Frontal cortex (tissue), 4 donors: ENCODE results near the gene SMAD9. TPM values are rescaled to one million over a fixed set of nuclear protein-coding genes. Genes with fewer than 3 reads are reported as not detected.

Source experiments
- DNase-seq, 2 donors: peaks; one replicate each; pipeline ENCODE4 v3.0.0; 2012; ENCODE audit warnings: low spot score in 2 of 2
- FAIRE-seq: peaks from 2 replicates; lab custom pipeline; 2012; peaks lifted over from hg19 to GRCh38; lab: Jason Lieb, UNC
- total RNA-seq: library from RNA; depleted of rRNA; stranded (reverse); fragments of >200 nt; gene quantifications from one replicate; pipeline ENCODE4 v1.2.3, GENCODE V29; 2014
- donor health status: control.
- donor health status: control.
- donor health status: control.

Gene SMAD9
- total RNA-seq, 1 donor from 2014 or later: 9.8 TPM

DNA sequence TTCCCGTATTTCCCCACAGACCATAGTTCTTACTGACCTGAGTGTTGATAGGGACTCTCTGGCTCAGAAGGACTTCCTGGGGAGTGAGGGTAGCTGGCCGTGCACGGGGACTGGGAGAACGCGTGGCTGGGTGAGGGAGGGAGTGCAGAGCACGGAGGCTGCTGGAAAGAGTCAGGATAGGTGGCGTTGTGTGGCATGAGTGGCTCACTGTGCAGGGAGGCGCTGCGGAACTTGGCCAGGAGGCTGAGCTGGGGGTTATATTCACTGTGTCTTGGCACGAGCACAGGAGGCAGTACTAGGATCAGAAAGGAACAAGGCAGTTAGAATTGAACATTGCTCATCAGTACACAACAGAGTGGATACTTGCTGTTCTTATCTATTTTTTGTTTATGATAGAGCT lies 47.4 kb downstream of the SMAD9 start:
- no peak for FAIRE-seq

DNA sequence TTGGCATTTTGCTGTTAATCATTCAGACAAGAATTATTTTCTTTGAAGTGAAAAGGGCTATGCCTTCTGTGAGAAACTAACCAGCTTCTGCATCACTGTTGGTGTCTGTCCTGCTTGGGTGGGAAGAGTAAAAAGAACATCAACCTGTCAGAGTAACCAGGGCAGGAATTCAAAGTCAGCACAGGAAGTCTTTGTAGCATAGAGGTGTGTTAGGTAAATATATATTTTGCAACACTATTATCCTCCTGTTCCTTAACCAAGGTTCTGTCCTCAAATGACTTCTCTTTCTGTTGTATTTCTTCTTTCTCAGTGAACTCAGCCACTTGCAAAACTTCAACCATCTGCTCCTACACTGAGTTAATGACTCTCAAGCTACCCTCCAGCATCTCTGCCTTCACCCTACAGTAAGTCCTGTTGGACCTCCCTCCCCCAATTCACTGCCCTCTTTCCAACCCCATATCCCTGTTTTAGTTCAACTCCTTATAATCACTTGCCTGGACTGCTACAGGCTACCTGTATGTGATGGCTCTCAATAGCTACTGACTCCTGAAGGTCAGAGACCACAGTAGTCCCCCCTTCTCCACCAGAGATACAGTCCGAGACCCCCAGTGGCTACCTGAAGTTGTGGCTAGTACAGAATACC lies 49.9 kb downstream of the SMAD9 start:
- DNase-seq: no peak
- no peak for FAIRE-seq

More for the DNA sequence above, 47.4 kb downstream of the SMAD9 start:
- DNase-seq: peak in 1 of 2 donors; percentile 20

DNA sequence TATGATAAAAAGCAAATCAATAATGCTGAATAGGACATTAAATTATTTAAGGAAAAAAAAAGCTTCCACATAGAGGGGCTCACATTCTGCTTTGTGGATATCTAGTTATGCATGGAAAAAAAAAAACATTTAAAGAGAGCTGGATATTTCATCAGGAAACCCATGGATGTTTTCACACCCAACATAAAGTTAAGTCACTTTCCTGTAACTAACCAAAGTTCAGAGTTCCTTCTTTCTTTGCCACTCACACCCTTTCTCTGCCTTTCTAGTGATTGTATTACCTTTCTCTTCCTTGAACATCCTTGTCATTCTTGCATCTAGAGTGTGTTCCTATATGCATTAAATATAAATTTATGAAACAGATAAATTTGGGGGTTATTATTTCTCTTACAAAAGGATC lies 53.8 kb downstream of the SMAD9 start:
- no peak for DNase-seq
- FAIRE-seq: no peak

DNA sequence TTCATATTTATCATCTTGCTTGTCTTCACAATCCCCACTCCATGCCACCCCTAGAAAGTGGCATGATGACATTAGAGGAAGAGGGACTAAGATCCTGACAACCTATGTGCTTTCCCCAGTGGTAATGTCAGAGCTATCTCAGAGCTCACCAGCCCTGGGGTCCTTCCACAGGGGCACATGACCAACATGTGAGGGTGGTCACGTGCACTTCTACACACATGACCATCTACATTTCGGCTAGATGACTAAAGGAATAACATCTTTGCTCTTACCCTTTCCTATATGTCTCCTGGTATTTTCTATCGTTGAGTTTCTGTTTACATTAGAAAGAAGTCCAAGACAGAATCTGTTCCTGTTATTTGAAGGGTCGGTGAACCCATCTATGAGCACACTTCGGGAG lies 54.8 kb downstream of the SMAD9 start:
- DNase-seq (no peak), FAIRE-seq (no peak)

DNA sequence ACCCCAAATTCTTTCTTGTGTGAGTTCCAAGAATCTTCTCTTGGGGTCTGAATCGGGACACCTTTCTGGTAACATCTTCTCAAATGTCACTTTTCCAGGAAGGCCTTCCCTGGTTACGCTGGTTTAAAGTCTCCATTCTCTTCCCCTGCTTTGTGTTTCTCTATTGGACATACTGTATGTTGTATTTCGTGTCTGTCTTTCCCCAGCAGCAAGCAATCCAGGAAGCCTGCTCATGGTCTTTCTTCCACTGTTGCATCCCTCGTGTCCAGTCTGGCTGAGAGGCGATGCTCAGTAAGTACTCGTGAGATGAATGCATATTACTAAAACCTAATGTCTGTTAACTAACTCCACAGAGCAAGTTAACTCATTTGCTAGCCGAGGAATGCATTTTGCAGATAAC lies 57.3 kb downstream of the SMAD9 start:
- DNase-seq (no peak), FAIRE-seq (no peak)

DNA sequence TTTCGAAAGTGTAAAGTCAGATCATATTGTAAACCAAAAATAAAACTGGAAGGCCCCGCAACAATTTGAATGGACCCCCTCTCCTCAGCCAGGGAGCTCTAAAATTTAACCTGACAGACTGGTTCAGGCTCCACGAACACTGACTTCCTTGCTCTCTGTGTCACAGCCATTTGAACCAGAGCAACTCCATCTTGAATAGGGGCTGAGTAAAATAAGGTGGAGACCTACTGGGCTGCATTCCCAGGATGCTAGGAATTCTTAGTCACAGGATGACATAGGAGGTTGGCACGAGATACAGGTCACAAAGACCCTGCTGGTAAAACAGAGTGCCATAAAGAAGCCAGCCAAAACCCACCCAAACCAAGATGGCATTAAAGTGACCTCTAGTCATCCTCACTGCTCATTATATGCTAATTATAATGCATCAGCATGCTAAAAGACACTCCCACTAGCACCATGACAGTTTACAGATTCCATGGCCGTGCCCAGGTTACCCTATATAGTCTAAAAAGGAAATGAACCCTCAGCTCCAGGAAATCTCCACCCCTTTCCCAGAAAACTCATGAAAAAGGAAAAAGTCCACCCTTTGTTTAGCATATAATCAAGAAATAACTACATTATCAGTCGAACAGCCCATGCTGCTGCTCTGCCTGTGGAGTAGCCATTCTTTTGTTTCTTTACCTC lies 57.9 kb downstream of the SMAD9 start:
- no peak for FAIRE-seq
- no peak for DNase-seq

DNA sequence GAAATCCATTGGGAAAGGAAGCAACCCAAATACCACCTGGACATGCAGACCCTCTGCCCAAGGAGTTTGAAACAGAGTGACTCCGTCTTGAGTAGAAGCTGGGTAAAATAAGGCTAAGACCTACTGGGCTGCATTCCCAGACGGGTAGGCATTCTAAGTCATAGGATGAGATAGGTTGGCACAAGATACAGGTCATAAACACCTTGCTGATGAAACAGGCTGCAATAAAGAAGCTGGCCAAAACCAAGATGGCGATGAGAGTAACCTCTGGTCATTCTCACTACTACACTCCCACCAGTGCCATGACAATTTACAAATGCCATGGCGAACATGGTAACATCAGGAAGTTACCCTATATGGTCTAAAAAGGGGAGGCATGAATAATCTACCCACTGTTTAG lies 60.8 kb downstream of the SMAD9 start:
- no peak for FAIRE-seq

DNA sequence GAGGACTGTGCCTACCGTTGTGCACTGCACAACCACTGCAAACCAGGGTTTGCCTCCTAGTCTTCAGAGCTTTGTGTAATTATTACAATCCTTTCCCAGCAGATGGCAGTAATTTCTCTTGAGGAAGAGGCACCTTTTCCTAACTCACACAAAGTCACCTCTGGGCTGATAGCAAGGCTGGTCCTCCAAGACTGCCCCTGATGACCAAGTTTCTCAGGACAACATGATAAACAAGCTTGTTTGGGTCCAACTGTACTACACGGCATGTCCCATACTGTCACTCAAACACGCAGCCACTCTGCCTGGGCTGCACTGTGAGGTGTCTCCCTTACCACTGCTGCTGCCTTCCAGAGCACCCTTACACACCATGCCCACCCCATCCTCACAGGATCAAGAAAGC lies 61.7 kb downstream of the SMAD9 start:
- DNase-seq (peak in 1 of 2 donors; percentile 27), FAIRE-seq (no peak)

More for the DNA sequence above, 60.8 kb downstream of the SMAD9 start:
- no peak for DNase-seq

DNA sequence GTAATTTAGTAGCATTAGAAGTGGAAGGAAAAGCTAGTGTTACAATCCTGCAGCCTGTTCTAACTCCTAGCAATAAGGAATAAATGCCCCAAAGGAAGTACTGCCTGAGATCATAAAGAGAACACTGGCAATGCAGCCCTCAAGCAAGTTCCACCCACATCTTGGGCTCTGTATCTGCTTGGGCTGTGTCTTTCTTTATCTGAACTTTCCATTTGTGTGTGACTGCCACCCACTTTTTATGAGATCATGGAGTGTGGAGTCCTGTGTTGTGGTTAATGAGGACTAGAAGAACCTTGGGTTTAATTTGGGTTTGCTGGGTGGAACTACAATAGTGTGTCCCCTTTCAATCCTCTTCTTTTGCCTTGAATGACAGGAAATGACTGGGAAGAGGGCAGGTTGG lies 62.8 kb downstream of the SMAD9 start:
- FAIRE-seq (no peak), DNase-seq (no peak)

DNA sequence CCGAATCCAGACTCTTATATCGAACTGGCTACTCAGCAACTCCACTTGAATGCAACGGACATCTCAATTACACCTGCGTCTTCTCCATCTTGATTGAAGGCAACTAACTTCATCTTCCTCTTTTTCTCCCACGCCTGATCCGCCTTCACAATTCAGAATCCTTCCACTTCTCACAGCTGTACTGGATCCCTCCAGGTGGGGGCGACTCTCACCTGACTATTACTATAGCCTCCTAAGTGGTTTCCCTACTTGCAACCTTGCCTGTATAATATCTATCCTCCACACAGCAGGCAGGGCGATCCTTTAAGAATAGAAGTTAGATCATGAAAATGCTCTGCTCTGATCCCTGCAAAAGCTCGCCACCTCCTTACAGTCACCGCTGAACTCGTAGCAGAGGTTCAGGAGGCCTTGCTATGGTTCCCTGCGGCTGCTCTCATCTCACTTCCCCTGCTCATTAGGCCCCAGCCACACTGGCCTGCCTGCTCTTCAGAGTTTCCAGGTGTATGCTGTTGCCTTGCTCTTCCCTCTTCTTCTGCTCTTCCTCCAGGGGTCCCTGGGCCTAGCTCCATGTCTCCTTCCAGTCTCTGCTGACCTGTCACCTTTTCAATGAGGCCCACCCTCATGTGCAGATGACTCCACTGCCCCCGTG lies 69.1 kb downstream of the SMAD9 start:
- FAIRE-seq: no peak
- no peak for DNase-seq

DNA sequence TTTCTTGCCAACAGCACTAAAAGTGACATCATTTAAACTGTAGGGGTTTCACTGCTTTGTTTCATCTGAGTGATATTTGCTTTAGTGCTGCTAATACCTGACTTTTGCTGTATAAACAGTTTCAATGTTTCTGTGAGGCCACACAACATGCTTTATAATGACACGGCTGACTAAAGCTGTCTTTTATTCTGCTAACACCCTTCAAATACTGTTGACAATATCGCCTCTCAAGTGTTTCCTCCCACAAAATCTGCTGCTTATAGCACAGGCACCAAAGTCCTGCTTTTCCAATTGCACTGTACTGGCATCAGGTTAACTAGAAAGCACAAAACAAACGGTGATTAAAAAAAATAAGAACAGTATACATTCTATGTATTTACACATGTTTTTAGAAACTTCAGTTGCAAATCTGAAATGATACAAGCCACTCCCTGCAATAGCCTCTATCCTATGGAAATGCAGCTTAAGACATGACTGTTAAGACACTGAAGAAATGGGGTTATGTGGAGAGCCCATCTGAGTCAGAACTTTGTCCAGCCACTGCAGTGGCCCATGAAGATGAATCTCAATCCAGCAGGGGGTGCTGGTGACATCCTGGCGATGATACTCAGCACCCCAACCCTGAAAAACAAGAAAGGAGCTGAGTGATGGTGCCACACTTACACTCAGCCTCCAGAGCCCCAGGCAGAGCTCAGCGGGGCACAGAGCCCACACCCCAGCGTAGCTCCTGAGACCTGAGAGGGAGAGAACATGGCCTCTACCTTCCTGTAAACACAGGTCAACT lies 71.6 kb downstream of the SMAD9 start:
- FAIRE-seq: no peak
- no peak for DNase-seq

DNA sequence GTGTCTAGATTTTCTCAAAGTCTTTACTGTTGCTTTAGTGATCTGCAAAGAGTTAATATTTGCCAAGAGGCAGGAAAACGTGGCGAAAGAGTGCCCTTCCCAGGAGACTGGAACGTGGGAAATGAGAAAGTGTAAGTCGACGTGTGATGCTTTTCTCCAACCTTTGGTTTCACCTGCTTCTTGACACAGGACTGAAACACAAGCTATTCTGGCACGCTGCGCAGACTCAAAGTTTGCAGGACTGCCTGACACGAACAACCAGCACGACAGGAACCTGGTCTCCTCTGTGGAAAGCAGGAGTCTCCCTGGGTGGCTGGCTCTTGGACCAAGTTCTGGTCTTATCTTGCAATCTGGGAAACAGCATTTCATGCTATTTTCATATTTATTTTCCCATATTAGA lies 72.4 kb downstream of the SMAD9 start:
- no peak for FAIRE-seq
- DNase-seq: no peak

DNA sequence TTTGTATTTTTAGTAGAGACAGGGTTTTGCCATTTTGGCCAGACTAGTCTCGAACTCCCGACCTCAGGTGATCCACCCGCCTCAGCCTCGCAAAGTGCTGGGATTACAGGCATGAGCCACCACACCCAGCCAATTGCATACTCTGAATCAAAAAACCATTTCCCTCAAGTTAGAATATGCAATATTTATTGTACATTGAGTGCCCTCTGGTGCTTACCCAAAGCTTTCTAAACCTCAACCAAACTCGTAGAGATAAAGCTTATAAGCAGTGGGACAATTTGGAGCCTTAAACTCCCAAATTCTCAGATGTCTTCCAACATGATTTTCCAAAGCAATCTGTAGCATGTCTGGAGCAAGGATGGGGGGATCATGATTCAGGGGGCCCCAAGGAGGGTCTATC lies 78.6 kb downstream of the SMAD9 start:
- DNase-seq (no peak), FAIRE-seq (no peak)

DNA sequence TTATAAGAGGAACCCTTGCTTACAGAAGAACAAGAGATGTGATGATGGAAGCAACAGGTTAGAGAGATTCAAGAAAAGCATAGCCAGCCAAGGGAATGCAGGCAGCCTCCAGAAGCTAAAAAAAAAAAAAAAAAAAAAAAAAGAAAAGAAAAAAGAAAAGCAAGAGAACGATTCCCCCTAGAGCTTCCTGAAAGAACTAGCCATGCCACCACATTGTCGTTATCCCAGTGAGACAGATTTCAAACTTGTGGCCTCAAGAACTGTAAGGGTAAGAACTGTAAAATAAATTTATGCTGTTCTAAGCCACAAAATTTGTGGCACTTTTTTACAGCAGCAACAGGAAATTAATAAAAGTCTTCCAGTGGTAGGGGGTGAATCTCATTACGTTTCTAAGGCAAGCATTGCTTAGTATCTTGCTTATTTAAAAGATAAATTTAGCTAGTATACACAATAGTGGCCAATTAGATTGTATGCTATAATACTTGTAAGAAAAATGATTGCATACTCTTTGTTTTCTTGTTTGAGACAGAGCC lies 79.3 kb downstream of the SMAD9 start:
- FAIRE-seq (no peak), DNase-seq (no peak)

DNA sequence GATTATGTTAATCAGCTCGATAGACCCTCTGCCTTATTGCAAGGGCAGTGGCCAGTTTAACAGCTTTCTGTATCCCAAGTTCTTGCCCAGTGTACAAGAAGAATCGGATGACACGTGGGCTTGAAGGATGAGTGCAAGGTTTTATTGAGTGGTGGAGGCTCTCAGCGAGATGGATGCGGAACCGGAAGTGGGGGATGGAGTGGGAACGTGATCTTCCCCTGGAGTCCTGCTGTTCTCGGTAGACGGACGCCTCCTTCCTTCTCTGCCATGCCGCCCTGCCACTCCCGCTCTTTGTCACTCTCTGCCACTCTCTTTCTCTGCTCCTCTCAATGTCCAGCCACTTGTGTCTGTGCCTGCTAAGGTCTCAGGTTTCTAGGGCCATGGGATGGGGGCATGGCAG lies 80.1 kb downstream of the SMAD9 start:
- DNase-seq (no peak), FAIRE-seq (no peak)

DNA sequence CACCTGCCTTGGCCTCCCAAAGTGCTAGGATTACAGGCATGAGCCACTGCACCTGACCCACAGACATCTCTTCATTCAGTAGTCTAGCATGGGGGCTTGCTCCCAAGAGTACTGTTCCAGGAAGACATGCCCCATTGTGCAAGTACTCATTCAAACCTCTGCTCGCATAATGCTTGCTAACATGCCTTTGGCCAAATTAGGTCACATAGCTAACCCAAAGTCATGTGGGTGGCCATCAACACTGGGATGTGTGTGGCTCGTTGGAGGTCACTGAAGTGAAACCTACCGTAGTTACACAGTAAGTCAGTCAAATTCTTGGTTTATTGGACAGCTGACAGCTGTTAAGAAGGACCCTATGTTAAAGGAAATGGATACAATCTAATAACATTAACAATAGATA lies 80.8 kb downstream of the SMAD9 start:
- FAIRE-seq (no peak), DNase-seq (no peak)

DNA sequence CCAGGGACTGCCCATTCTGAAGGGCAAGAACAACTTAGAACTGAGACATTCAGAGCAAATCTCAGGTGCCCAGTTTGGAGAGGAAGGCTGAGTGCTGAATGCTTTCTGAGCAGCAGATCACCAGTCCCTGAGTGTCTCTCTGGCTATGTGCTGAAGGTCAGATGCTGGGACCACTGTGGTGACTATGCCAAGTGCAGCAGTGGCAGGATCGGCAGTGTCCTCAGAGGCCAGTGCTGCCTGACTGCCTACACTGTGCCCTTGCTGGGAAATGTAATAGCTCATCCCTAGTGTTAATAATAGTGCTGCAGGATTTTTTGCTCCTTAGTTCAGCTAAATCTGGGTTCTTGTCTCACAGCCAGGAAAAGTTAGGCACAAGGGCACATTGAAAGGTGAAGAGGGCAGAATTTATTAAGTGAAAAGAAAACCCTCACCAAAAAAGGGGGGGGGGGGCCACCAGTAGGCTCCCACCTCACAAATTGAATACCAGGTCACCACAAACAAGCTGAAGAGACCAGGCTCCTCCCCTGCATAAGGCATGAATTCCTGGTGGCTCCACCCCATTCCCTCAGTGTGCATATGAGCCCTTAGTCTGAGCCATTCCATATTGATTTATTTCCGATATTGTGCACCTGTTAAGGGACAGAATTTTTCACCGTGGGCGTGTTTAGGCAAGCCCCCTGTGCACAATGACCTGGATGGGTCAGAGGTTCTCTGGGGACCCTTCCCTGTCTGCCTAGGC lies 82.5 kb downstream of the SMAD9 start:
- FAIRE-seq (no peak), DNase-seq (no peak)

DNA sequence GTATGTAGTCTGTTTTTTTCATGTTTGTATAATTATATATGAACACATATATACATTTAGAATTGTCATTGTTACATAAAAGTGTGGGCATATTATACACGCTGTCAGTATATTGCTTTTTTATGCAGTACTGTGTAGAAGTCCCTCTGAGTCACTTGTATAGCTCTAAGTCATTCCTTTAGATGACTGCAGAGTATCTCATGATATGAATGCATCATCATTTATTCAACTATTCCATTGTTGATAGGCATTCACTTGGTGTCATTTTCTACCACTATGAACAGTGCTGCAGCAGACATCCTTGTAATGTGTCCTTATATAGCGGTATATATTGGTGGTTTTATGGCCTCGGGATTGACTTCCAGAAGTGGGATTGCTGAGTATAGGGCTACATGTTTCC lies 85.7 kb downstream of the SMAD9 start:
- FAIRE-seq (no peak), DNase-seq (no peak)

DNA sequence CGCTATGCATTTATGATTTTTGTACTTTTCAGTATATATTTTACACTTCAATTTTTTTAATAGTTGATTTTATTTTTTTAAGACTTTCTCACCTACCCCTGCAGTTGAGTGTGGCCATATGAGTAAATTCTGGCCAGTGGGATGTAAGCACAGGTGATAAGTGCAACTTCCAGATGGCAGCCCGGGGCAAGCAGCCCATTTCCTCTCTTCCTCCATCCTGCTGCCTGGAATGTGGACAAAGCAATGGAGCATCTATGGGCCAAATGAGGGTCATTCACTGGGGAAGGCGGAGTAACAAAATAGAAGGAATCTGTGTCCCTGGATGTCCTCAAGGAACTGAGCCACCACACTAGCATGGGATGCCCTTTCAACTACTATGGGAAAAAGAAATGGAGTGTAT lies 88.7 kb downstream of the SMAD9 start:
- FAIRE-seq: no peak
- DNase-seq: no peak

DNA sequence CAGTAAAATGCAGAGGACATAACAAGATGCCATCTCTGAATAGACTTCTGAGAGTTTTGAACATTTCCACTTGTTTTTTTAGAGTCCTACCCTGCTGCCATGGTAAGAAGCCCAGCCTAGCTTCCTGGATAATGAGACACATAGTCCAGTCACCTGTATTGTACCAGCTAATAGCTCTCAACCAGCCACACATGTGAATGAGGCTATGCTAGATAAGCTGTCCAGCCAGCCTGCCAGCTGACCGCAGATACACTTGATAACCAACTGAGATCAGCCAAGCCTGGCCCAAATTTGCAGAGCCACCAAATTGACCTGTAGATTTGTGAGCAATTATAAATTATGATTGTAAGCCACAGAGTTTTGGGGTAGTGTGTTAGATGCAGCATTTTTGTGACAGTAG lies 90.3 kb downstream of the SMAD9 start:
- FAIRE-seq: no peak
- DNase-seq: no peak
